ENCODE results near the gene SUSD5. TPM values are rescaled to one million over a fixed set of nuclear protein-coding genes. Genes with fewer than 3 reads are reported as not detected.

The SUSD5 gene
- total and polyA plus RNA-seq, 2 experiments from 2014 or later, result 1.4 to 3.6 TPM

DNA sequence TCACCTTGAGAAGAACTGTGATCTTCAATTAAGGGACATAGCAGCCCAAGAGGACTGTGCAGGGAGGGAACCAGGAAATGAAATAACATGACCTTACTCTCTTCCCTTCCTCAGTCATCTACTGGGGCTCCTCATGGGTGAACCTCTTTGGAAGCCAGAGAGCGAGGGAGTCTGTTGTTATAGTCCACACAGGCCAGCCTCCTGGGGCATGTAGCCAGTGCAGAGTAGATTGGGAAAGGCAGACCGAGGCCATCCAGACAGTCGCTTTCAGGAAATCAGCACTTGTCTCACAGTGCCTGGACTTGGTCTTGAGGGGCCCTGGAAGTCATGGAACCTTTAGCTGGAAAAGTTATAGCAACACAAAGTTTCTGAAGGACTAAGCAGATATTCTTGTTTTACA, 98.7 kb downstream of the SUSD5 start:
- no peaks in the 10 kb centered on the region for H3K9me2 ChIP-seq (ENCODE audit: insufficient read depth)
- ATAC-seq, result no peak
- H3K4me3 ChIP-seq, result no peak overlapping the region
- 0 out of 2 replicates have a peak, but pooled peaks cover 8% of the 10 kb centered on the region for H3K4me1 ChIP-seq (ENCODE audit: insufficient read depth)
- peaks cover 2% of the 10 kb centered on the region for H3K27me3 Mint-ChIP-seq (ENCODE audit: insufficient read depth, low read depth, poor library complexity)
- peaks cover 17% of the 10 kb centered on the region for H3K36me3 Mint-ChIP-seq (ENCODE audit: low read depth)
- H3K9me3 Mint-ChIP-seq, result no peaks in the 10 kb centered on the region
- TF ChIP-seq CREB1 (CRISPR knock-in tag; IDR thresholded peaks at IDR 0.05; ENCODE audit: low read depth) (no peak), ZNF462 (CRISPR knock-in tag; IDR thresholded peaks at IDR 0.05) (no peak), ZNF114 (CRISPR knock-in tag; IDR thresholded peaks at IDR 0.05) (no peak), JUNB (IDR thresholded peaks at IDR 0.05; ENCODE audit: unreplicated experiment) (no peak)
- TF ChIP-seq, protein P1, sequence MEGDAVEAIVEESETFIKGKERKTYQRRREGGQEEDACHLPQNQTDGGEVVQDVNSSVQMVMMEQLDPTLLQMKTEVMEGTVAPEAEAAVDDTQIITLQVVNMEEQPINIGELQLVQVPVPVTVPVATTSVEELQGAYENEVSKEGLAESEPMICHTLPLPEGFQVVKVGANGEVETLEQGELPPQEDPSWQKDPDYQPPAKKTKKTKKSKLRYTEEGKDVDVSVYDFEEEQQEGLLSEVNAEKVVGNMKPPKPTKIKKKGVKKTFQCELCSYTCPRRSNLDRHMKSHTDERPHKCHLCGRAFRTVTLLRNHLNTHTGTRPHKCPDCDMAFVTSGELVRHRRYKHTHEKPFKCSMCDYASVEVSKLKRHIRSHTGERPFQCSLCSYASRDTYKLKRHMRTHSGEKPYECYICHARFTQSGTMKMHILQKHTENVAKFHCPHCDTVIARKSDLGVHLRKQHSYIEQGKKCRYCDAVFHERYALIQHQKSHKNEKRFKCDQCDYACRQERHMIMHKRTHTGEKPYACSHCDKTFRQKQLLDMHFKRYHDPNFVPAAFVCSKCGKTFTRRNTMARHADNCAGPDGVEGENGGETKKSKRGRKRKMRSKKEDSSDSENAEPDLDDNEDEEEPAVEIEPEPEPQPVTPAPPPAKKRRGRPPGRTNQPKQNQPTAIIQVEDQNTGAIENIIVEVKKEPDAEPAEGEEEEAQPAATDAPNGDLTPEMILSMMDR (conservative IDR thresholded peaks at IDR 0.05; ENCODE audit: low read depth in 2 of 2), result no peak
- H3F3A ChIP-seq (replicated peaks; ENCODE audit: low read depth), result no peaks in the 10 kb centered on the region
- no peaks in the 10 kb centered on the region; the same call in none of the 2 replicates for H4K20me1 ChIP-seq (replicated peaks; ENCODE audit: insufficient read depth)
- H3K4me2 ChIP-seq, result no peak overlapping the region
- DNase-seq (ENCODE audit: low spot score), result no peak
- H3K4me3 Mint-ChIP-seq, result no peak overlapping the region
- peaks cover 24% of the 10 kb centered on the region; the same call in 1 of the 2 replicates for H3K79me2 ChIP-seq (replicated peaks; ENCODE audit: insufficient read depth)
- H3K4me1 Mint-ChIP-seq, result peaks cover 9% of the 10 kb centered on the region
- no peak overlapping the region for H3K27ac Mint-ChIP-seq
- no peaks in the 10 kb centered on the region for H3K27me3 ChIP-seq (ENCODE audit: insufficient read depth)
- no peak overlapping the region for H3K27ac ChIP-seq (ENCODE audit: low read depth)
- peaks cover 6% of the 10 kb centered on the region; the same call in 1 of the 2 replicates for H3K36me3 ChIP-seq (ENCODE audit: insufficient read depth)
- H2AFZ ChIP-seq, result no peak overlapping the region

All from GM23338 (cell line).